Mucosa of rectum (tissue), 2 donors: ENCODE data around the gene OR7G2.
"Not testable (repeated sequence)": the region's sequence is repeated elsewhere in the genome, so short reads cannot be mapped to it uniquely, and the experiment has no call there.

Experiments used
- H3K27ac ChIP-seq, 2 donors: one replicate each; pipeline ENCODE4 v1.7.0; 2013; ENCODE audit warnings: inconsistent platforms in 2 of 2, low read depth in 2 of 2, low read length in 2 of 2
- H3K27me3 ChIP-seq, 2 donors: one replicate each; pipeline ENCODE4 v1.7.0; 2013; ENCODE audit warnings: low read length in 2 of 2; ENCODE audit not compliant: control insufficient read depth in 2 of 2, insufficient read depth in 2 of 2
- H3K36me3 ChIP-seq, 2 donors: one replicate each; pipeline ENCODE4 v1.7.0; 2013; ENCODE audit warnings: low read length in 2 of 2; ENCODE audit not compliant: control insufficient read depth in 2 of 2, insufficient read depth in 2 of 2
- H3K4me1 ChIP-seq, 2 donors: one replicate each; pipeline ENCODE4 v1.7.0; 2013; ENCODE audit warnings: low read length in 2 of 2, mild to moderate bottlenecking in 1 of 2; ENCODE audit not compliant: control insufficient read depth in 2 of 2, insufficient read depth in 2 of 2
- H3K4me3 ChIP-seq, 2 donors: one replicate each; pipeline ENCODE4 v1.7.0; 2013; ENCODE audit warnings: low read length in 2 of 2
- H3K9ac ChIP-seq, 2 donors: one replicate each; pipeline ENCODE4 v1.7.0; 2013; ENCODE audit warnings: low read length in 2 of 2, low read depth in 1 of 2, mild to moderate bottlenecking in 1 of 2
- H3K9me3 ChIP-seq, 2 donors: one replicate each; pipeline ENCODE4 v1.7.0; 2013; ENCODE audit warnings: low read length in 2 of 2; ENCODE audit not compliant: control insufficient read depth in 2 of 2
- donor health status: healthy.
- donor health status: Normal muscosa, but diverticular disease.

OR7G2 gene

DNA sequence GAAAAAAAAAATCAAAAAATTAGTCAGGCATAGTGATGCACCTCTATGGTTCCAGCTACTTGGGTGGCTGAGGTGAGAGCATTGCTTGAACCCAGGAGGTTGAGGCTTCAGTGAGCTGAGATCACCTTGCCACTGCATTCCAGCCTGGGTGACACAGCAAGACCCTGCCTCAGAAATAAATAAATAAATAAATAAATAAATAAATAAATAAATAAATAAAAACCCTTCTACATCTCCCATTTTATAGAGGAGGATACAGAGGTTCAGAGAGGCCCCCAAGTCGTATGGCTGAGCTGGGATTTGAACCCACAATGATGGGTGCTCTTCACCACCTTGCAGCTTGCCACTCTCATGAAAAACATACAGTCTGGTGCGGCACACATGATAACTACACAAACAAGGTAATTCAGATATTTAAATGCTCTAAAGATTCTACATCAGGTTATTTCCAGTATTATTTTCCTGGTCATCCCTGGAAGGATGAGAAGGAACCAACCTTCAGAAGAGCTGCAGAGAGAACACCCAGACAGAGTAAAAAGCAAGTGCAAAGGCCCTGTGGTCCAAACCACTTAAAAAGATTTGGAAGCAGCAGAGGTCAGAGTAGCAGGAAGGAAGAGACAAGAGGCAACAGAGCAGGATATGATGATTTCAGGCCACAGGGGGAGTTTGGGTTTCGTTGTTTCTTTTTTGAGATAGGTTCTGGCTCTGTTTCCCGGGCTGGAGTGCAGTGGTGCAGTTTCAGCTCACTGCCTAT is 49.6 kb downstream of the OR7G2 start:
- no peaks in the 10 kb centered on the region for H3K9me3 ChIP-seq
- no peaks in the 10 kb centered on the region for H3K4me1 ChIP-seq
- no peaks in the 10 kb centered on the region for H3K36me3 ChIP-seq
- no peak overlapping the region for H3K9ac ChIP-seq
- no peak overlapping the region for H3K4me3 ChIP-seq
- no peak overlapping the region for H3K27ac ChIP-seq
- H3K27me3 ChIP-seq = no peaks in the 10 kb centered on the region

DNA sequence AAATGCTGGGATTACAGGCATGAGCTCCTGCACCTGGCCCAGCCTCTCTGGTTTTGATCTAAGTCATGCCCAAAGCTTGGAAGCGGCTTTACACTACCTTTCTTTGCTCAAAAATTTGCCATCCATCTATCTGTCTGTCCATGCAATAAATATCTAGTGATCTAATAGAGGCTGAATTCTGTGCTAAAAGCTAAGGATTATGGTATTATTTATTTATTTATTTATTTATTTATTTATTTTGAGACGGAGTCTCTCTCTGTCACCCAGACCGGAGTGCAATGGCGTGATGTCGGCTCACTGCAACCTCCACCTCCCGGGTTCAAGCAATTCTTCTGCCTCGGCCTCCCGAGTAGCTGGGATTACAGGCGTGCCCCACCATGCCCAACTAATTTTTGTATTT is 51.1 kb downstream of the OR7G2 start:
- H3K9ac ChIP-seq, H3K4me1 ChIP-seq, H3K27ac ChIP-seq, H3K9me3 ChIP-seq, H3K36me3 ChIP-seq, H3K27me3 ChIP-seq, H3K4me3 ChIP-seq: not testable (repeated sequence)

DNA sequence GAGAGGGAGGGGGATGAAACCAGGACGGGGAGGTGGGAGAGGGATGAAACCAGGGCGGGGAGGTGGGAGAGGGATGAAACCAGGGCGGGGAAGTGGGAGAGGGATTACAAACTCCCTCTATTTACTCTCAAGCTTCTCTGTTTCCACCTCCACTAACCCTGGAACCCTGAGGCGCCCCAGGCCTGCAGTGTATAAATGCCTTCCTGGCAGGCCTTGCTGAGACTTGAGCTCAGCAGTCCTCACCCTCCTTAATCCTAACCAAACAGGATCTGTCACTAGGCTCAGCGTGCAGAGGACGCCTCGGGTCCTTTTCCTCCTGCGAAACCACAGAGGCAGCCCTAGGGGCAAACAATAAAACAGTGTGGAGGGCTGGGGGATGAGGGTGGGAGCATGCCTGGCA is 52.5 kb downstream of the OR7G2 start:
- Histone ChIP-seq H3K27me3 (no peaks in the 10 kb centered on the region), H3K9me3 (no peaks in the 10 kb centered on the region), H3K9ac (no peak overlapping the region), H3K4me3 (no peak overlapping the region), H3K4me1 (no peaks in the 10 kb centered on the region), H3K27ac (no peak overlapping the region), H3K36me3 (no peaks in the 10 kb centered on the region)

DNA sequence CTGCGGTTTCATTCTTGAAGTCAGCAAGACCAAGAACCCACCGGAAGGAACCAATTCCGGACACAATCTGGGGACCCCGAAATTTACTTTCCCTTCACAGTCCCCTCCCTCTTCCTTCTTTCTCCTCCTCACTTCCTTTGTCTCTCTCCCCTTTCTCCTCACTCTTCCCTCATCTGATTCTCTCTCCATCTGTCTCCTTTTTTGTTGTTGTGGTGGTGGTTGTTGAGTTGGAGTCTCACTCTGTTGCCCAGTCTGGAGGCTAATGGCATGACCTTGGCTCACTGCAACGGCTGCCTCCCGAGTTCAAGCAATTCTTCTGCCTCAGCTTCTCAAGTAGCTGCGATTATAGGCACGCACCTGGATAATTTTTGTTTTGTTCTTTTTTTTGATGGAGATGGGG is 53.1 kb downstream of the OR7G2 start:
- Histone ChIP-seq H3K4me3 (no peak overlapping the region), H3K36me3 (no peaks in the 10 kb centered on the region), H3K27me3 (no peaks in the 10 kb centered on the region), H3K9me3 (no peaks in the 10 kb centered on the region), H3K27ac (no peak overlapping the region), H3K4me1 (no peaks in the 10 kb centered on the region), H3K9ac (no peak overlapping the region)

DNA sequence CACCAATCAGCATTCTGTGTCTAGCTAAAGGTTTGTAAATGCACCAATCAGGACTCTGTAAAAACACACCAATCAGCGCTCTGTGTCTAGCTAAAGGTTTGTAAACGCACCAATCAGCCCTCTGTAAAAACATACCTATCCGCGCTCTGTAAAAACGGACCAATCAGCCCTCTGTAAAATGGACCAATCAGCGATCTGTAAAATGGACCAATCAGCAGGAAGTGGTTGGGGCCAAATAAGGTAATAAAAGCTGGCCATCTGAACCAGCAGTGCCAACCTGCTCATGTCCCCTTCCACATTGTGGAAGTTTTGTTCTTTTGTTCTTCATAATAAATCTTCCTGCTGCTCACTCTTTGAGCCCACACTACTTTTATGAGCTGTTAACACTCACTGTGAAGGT is 53.6 kb downstream of the OR7G2 start:
- H3K27me3 ChIP-seq, H3K27ac ChIP-seq, H3K4me3 ChIP-seq, H3K4me1 ChIP-seq, H3K9ac ChIP-seq, H3K36me3 ChIP-seq, H3K9me3 ChIP-seq: not testable (repeated sequence)

DNA sequence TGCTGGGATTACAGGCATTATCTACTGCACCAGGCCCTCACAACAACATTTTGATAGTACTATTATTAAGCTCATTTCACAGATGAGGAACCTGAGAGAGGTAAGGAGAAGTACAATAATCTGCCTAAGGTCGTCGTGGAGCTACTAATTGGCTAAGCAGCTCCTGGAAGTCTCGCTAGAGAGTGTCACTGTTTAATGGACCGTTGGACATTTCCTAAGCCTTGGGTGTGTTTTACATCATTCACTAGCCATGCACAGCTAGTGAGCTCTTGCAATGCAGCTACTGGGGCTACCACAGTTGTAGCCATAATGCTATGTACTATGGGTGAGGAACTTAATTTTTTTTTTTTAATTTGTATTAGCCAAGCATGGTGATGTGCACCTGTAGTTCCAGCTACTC is 54.4 kb downstream of the OR7G2 start:
- H3K9me3 ChIP-seq = no peaks in the 10 kb centered on the region
- H3K9ac ChIP-seq = no peak overlapping the region
- H3K27me3 ChIP-seq = no peaks in the 10 kb centered on the region
- no peak overlapping the region for H3K27ac ChIP-seq
- H3K36me3 ChIP-seq = no peaks in the 10 kb centered on the region
- no peaks in the 10 kb centered on the region for H3K4me1 ChIP-seq
- no peak overlapping the region for H3K4me3 ChIP-seq
